GM21367 (cell line): ENCODE data around the gene RXFP4.

Experiments used
- ATAC-seq: cut with Tn5 transposase; IDR thresholded peaks from one replicate; pipeline ENCODE4 v1.9.1; 2021; ENCODE audit not compliant: unreplicated experiment

Gene RXFP4

GRCh38 chr1:155957411-155957915 lies 16.0 kb downstream of the RXFP4 start:
- no peak for ATAC-seq

GRCh38 chr1:155960081-155960745 lies 18.8 kb downstream of the RXFP4 start:
- no peak for ATAC-seq

GRCh38 chr1:155961937-155962336 lies 20.5 kb downstream of the RXFP4 start:
- no peak for ATAC-seq

- no peak for ATAC-seq
Measured at GRCh38 chr1:155962599-155963211, 21.3 kb downstream of the RXFP4 start.

- ATAC-seq, result no peak
Measured at GRCh38 chr1:155964193-155964592, 22.8 kb downstream of the RXFP4 start.

GRCh38 chr1:155966135-155966534 lies 24.7 kb downstream of the RXFP4 start:
- ATAC-seq, result no peak

- ATAC-seq, result no peak
Measured at GRCh38 chr1:155966750-155967149, 25.3 kb downstream of the RXFP4 start.

- no peak for ATAC-seq
Measured at GRCh38 chr1:155967341-155968050, 26.1 kb downstream of the RXFP4 start.

GRCh38 chr1:155968051-155968400 lies 26.6 kb downstream of the RXFP4 start:
- ATAC-seq, result no peak

GRCh38 chr1:155968670-155969069 lies 27.2 kb downstream of the RXFP4 start:
- ATAC-seq, result no peak

GRCh38 chr1:155969377-155969791 lies 27.9 kb downstream of the RXFP4 start:
- no peak for ATAC-seq

GRCh38 chr1:155970531-155971167 lies 29.2 kb downstream of the RXFP4 start:
- no peak for ATAC-seq

GRCh38 chr1:155971910-155972809 lies 30.7 kb downstream of the RXFP4 start:
- no peak for ATAC-seq

GRCh38 chr1:155973723-155974122 lies 32.3 kb downstream of the RXFP4 start:
- no peak for ATAC-seq

- no peak for ATAC-seq
Measured at GRCh38 chr1:155974208-155975115, 33.0 kb downstream of the RXFP4 start.

GRCh38 chr1:155975375-155976061 lies 34.1 kb downstream of the RXFP4 start:
- ATAC-seq, result no peak

GRCh38 chr1:155976062-155976912 lies 34.8 kb downstream of the RXFP4 start:
- no peak for ATAC-seq
